ENCODE results near the gene MTG2. TPM values are rescaled to one million over a fixed set of nuclear protein-coding genes. Genes with fewer than 3 reads are reported as not detected.

The MTG2 gene
- total RNA-seq, 1 experiment from 2014 or later: 27.9 TPM

- H3K27me3 Mint-ChIP-seq (ENCODE audit: low read depth): no peaks in the 10 kb centered on the region
- POLR2A ChIA-PET: no interaction called here
- peaks cover 11% of the 10 kb centered on the region for H3K36me3 Mint-ChIP-seq
- TF ChIP-seq ETV6 (CRISPR knock-in tag; IDR thresholded peaks at IDR 0.05): no peak
- no peak for TF ChIP-seq ZNF121 (CRISPR knock-in tag; IDR thresholded peaks at IDR 0.05)
- no peaks in the 10 kb centered on the region for H3K9me3 Mint-ChIP-seq
- CTCF ChIA-PET: no interaction called here
- peaks cover 13% of the 10 kb centered on the region for H3K4me1 Mint-ChIP-seq
- H3K27ac Mint-ChIP-seq: no peak overlapping the region
- ATAC-seq (no peak), DNase-seq (ENCODE audit: low spot score) (no peak)
- no peak overlapping the region for H3K4me3 Mint-ChIP-seq
Measured at GRCh38 chr20:62179162-62179504, 3.7 kb upstream of the MTG2 start.

DNA sequence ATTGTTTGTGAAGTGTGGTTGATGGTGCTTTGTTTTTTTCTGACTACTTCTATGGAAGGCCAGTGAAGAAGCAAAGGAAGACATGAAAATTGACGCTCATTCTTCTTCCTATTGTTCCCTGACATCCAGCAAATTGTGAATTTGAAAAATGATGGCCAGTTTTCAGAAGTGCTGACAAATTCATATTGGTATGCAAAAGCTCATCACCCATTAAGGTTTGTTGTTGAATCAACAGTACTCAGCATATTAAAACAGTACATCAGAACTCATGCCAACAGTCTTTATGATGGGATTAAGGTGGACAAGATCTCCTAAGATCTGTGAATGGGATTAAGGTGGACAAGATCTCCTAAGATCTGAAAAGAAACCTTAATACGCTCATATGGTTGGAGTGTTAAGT, 1.0 kb upstream of the MTG2 start:
- Mint-ChIP-seq H3K27me3 (ENCODE audit: low read depth) (no peaks in the 10 kb centered on the region; the same call in 1 of the 2 replicates), H3K27ac (peak overlapping the region; percentile 92), H3K4me3 (peak overlapping the region; percentile 90), H3K4me1 (peaks cover 16% of the 10 kb centered on the region), H3K9me3 (no peaks in the 10 kb centered on the region), H3K36me3 (peaks cover 4% of the 10 kb centered on the region)
- CTCF ChIA-PET: no interaction called here
- DNase-seq (ENCODE audit: low spot score) (no peak), ATAC-seq (no peak)
- POLR2A ChIA-PET: no interaction called here
- TF ChIP-seq ETV6 (CRISPR knock-in tag; IDR thresholded peaks at IDR 0.05): no peak
- TF ChIP-seq, protein P1, sequence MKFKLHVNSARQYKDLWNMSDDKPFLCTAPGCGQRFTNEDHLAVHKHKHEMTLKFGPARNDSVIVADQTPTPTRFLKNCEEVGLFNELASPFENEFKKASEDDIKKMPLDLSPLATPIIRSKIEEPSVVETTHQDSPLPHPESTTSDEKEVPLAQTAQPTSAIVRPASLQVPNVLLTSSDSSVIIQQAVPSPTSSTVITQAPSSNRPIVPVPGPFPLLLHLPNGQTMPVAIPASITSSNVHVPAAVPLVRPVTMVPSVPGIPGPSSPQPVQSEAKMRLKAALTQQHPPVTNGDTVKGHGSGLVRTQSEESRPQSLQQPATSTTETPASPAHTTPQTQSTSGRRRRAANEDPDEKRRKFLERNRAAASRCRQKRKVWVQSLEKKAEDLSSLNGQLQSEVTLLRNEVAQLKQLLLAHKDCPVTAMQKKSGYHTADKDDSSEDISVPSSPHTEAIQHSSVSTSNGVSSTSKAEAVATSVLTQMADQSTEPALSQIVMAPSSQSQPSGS (CRISPR knock-in tag; IDR thresholded peaks at IDR 0.05; ENCODE audit: borderline replicate concordance, low read depth): no peak

- H3K4me1 Mint-ChIP-seq: peaks cover 16% of the 10 kb centered on the region
- ATAC-seq (no peak), DNase-seq (ENCODE audit: low spot score) (no peak)
- CTCF ChIA-PET: no interaction called here
- peak overlapping the region; percentile 92 for H3K27ac Mint-ChIP-seq
- peaks cover 4% of the 10 kb centered on the region for H3K36me3 Mint-ChIP-seq
- peak overlapping the region; percentile 90 for H3K4me3 Mint-ChIP-seq
- H3K27me3 Mint-ChIP-seq (ENCODE audit: low read depth): no peaks in the 10 kb centered on the region; the same call in 1 of the 2 replicates
- POLR2A ChIA-PET: no interaction called here
- TF ChIP-seq ELF4 (CRISPR knock-in tag; IDR thresholded peaks at IDR 0.05; ENCODE audit: low read depth) (no peak), E2F4 (CRISPR knock-in tag; IDR thresholded peaks at IDR 0.05; ENCODE audit: borderline replicate concordance, low read depth) (no peak), ZNF671 (CRISPR knock-in tag; IDR thresholded peaks at IDR 0.05) (no peak), ZNF532 (CRISPR knock-in tag; IDR thresholded peaks at IDR 0.05; ENCODE audit: borderline replicate concordance) (no peak), SMAD3 (CRISPR knock-in tag; IDR thresholded peaks at IDR 0.05; ENCODE audit: borderline replicate concordance) (no peak), ZNF263 (CRISPR knock-in tag; IDR thresholded peaks at IDR 0.05; ENCODE audit: low read depth) (no peak), GRHL2 (CRISPR knock-in tag; IDR thresholded peaks at IDR 0.05; ENCODE audit: insufficient replicate concordance, severe bottlenecking) (no peak), TP53 (CRISPR knock-in tag; IDR thresholded peaks at IDR 0.05) (no peak)
- TF ChIP-seq, protein P2, sequence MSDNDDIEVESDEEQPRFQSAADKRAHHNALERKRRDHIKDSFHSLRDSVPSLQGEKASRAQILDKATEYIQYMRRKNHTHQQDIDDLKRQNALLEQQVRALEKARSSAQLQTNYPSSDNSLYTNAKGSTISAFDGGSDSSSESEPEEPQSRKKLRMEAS (CRISPR knock-in tag; IDR thresholded peaks at IDR 0.05): no peak
- TF ChIP-seq, protein P3, sequence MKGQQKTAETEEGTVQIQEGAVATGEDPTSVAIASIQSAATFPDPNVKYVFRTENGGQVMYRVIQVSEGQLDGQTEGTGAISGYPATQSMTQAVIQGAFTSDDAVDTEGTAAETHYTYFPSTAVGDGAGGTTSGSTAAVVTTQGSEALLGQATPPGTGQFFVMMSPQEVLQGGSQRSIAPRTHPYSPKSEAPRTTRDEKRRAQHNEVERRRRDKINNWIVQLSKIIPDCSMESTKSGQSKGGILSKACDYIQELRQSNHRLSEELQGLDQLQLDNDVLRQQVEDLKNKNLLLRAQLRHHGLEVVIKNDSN (CRISPR knock-in tag; IDR thresholded peaks at IDR 0.05): no peak
- TF ChIP-seq, protein P4, sequence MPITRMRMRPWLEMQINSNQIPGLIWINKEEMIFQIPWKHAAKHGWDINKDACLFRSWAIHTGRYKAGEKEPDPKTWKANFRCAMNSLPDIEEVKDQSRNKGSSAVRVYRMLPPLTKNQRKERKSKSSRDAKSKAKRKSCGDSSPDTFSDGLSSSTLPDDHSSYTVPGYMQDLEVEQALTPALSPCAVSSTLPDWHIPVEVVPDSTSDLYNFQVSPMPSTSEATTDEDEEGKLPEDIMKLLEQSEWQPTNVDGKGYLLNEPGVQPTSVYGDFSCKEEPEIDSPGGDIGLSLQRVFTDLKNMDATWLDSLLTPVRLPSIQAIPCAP (CRISPR knock-in tag; IDR thresholded peaks at IDR 0.05): no peak
- no peaks in the 10 kb centered on the region for H3K9me3 Mint-ChIP-seq
Measured at GRCh38 chr20:62183426-62184142, 756 bp downstream of the MTG2 start.

Measured in WTC11 (cell line).